Hepatocyte (in vitro differentiated cells): Measurements from ENCODE around the gene CNOT10.

ENCODE experiments used
- EZH2phosphoT487 ChIP-seq: fragments of 200-600 bp; sonication (generic); IDR thresholded peaks from one replicate; pipeline ENCODE4 v1.6.1; 2018; ENCODE audit warnings: antibody characterized with exemption, mild to moderate bottlenecking, low read depth, moderate library complexity; ENCODE audit not compliant: unreplicated experiment, severe bottlenecking
- TF ChIP-seq, protein P1 (sequence below): fragments of 200-600 bp; sonication (generic); IDR thresholded peaks from 2 replicates; pipeline ENCODE4 v1.5.1; 2016; ENCODE audit warnings: antibody characterized with exemption, mild to moderate bottlenecking; ENCODE audit not compliant: poor library complexity

DNA sequence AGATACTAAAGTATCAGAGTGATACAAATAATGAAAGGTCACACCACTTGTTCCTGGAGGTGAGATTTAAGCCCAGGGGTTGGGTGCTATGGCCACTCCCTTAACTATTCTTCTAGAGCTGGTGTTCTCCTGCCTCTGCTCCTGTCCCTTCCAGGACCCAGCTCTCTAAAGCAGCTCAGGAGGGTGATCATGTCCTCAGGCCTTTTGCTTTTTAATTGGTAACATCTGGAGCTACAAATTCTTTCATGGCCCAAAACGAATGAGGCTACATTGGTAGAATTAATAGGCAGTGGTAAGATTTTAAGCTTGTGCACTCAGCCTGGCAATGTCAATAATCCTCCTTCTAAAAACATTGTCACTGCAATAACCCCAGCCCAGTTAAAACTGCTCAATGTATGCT, 38.2 kb upstream of the CNOT10 start:
- TF ChIP-seq, protein P1, sequence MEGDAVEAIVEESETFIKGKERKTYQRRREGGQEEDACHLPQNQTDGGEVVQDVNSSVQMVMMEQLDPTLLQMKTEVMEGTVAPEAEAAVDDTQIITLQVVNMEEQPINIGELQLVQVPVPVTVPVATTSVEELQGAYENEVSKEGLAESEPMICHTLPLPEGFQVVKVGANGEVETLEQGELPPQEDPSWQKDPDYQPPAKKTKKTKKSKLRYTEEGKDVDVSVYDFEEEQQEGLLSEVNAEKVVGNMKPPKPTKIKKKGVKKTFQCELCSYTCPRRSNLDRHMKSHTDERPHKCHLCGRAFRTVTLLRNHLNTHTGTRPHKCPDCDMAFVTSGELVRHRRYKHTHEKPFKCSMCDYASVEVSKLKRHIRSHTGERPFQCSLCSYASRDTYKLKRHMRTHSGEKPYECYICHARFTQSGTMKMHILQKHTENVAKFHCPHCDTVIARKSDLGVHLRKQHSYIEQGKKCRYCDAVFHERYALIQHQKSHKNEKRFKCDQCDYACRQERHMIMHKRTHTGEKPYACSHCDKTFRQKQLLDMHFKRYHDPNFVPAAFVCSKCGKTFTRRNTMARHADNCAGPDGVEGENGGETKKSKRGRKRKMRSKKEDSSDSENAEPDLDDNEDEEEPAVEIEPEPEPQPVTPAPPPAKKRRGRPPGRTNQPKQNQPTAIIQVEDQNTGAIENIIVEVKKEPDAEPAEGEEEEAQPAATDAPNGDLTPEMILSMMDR: no peak
- no peak for TF ChIP-seq EZH2phosphoT487
